ENCODE data around the gene KHDRBS1. TPM values are rescaled to one million over a fixed set of nuclear protein-coding genes. Genes with fewer than 3 reads are reported as not detected.
A peak's percentile ranks its signal among the peaks of the same experiment; 100 is the strongest.

KHDRBS1 gene
- total RNA-seq, 1 experiment from 2014 or later = 106 TPM

DNA sequence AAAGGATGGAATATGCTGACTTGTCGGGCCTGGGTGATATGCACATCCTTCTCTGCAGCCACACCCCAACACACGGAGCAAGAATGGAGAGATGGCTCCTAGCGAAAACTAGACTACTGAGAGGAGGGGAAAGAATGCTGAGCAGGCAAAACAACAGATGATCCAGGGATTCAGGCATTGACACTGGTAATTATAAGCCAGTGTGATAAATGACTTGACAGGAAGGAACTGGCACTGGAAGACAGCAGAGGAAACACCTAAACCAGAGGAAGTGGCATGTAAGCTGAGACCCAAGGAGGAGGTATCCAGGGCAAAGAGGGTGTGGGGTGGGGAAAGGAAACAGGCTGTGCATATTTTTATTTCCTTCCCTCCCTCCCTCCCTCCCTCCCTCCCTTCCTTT lies 31.7 kb upstream of the KHDRBS1 start:
- no peak for DNase-seq (ENCODE audit: unreplicated experiment)
- CTCF ChIA-PET = interaction anchor here (0.6 kb wide), 1 partner anchor 559 kb away, joined by 5 read pairs; no protein-coding TSS in a partner anchor
- no peak overlapping the region for H3K4me3 Mint-ChIP-seq (ENCODE audit: unreplicated experiment)
- peaks cover 20% of the 10 kb centered on the region for H3K4me1 Mint-ChIP-seq (ENCODE audit: insufficient read depth, unreplicated experiment)
- POLR2A ChIA-PET = no interaction called here
- no TSS peak for BruUV-seq (replicated peaks)
- H3K27ac Mint-ChIP-seq (ENCODE audit: low read depth, unreplicated experiment) = no peak overlapping the region
- H3K36me3 Mint-ChIP-seq (ENCODE audit: insufficient read depth, unreplicated experiment) = peaks cover 9% of the 10 kb centered on the region
- no peaks in the 10 kb centered on the region for H3K9me3 Mint-ChIP-seq (ENCODE audit: unreplicated experiment)
- TF ChIP-seq, protein P1, sequence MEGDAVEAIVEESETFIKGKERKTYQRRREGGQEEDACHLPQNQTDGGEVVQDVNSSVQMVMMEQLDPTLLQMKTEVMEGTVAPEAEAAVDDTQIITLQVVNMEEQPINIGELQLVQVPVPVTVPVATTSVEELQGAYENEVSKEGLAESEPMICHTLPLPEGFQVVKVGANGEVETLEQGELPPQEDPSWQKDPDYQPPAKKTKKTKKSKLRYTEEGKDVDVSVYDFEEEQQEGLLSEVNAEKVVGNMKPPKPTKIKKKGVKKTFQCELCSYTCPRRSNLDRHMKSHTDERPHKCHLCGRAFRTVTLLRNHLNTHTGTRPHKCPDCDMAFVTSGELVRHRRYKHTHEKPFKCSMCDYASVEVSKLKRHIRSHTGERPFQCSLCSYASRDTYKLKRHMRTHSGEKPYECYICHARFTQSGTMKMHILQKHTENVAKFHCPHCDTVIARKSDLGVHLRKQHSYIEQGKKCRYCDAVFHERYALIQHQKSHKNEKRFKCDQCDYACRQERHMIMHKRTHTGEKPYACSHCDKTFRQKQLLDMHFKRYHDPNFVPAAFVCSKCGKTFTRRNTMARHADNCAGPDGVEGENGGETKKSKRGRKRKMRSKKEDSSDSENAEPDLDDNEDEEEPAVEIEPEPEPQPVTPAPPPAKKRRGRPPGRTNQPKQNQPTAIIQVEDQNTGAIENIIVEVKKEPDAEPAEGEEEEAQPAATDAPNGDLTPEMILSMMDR (IDR thresholded peaks at IDR 0.05; ENCODE audit: unreplicated experiment) = no peak
- no peaks in the 10 kb centered on the region for H3K27me3 Mint-ChIP-seq (ENCODE audit: insufficient read depth, unreplicated experiment)
- intact Hi-C loops (cut with micrococcal nuclease) = no loop called here

DNA sequence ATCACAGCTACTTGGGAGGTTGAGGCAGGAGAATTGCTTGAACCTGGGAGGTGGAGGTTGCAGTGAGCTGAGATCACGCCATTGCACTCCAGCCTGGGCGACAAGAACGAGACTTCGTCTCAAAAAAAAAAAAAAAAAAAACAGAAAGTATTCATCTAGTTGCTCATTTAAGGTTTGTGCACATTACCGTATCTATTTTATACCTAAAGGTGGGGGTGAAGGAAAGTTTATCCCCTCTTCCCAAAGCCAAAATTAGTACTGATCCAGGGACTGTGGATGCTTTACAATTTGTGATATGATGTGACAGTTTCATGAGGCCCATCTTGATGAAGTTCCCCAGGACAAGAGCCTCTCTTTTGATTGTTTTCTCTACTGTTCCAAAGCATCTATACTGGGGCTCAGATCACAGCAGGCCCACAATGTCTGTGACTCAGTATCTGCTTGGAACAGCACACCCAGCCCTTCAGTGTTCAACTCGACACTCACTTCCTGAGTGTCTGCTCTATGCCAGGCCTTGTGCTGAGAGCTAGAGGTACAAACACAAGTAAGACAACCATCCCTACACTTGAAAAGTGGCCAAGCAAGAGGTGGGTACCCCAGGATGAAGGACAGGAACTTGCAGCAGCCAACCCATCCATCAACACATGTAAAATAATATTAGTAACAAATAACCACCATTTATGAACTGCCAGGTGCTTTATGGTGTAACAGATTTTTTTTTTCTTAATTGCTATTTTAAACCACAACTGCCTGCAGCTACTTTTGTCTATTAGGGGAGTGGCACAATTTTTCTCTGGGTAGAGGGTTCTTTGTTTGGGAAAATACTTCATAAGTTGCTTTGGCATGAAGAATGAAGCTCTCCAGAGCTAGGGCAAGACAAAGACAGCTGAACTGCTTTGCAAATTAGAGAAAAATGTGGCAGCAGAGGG lies 29.0 kb upstream of the KHDRBS1 start:
- CTCF ChIA-PET = interaction anchor here (0.5 to 1.9 kb wide), 6 partner anchors 14 to 462 kb away, joined by 3 to 9 read pairs (median 3); no protein-coding TSS in a partner anchor

DNA sequence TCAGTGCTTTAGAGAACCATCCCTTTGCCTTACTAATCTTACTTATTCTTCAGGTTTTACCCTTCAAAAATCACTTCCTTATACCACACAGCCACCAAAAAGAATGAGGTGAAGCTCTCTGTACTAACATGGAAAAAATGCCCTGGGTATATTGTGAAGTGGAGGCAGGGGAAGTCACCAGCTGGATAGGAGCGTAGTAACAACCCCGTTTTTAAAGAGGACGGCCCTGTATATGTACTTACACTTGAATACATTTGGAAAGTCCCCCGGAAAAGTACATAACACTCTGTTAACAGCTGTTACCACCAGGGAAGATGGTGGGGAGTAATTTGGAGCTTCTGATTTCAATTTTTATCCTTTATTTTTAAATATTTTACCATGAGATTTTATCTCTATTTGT lies 28.2 kb upstream of the KHDRBS1 start:
- Mint-ChIP-seq H3K4me3 (ENCODE audit: unreplicated experiment) (no peak overlapping the region), H3K36me3 (ENCODE audit: insufficient read depth, unreplicated experiment) (no peaks in the 10 kb centered on the region), H3K27ac (ENCODE audit: low read depth, unreplicated experiment) (peak overlapping the region; percentile 87), H3K4me1 (ENCODE audit: insufficient read depth, unreplicated experiment) (peaks cover 10% of the 10 kb centered on the region), H3K9me3 (ENCODE audit: unreplicated experiment) (no peaks in the 10 kb centered on the region), H3K27me3 (ENCODE audit: insufficient read depth, unreplicated experiment) (no peaks in the 10 kb centered on the region)
- no TSS peak for BruUV-seq (replicated peaks)
- no peak for DNase-seq (ENCODE audit: unreplicated experiment)
- TF ChIP-seq, protein P1 (IDR thresholded peaks at IDR 0.05; ENCODE audit: unreplicated experiment) = no peak
- intact Hi-C loops (cut with micrococcal nuclease) = no loop called here
- ChIA-PET POLR2A (interaction anchor here (1.0 to 3.9 kb wide), 5 partner anchors 8 to 29 kb away, joined by 3 to 20 read pairs (median 4); partner anchors contain the start of gene KHDRBS1), CTCF (interaction anchor here (0.5 to 1.9 kb wide), 5 partner anchors 15 to 461 kb away, joined by 3 to 9 read pairs (median 3); no protein-coding TSS in a partner anchor)

More for the DNA sequence above, 29.0 kb upstream of the KHDRBS1 start:
- H3K27ac Mint-ChIP-seq (ENCODE audit: low read depth, unreplicated experiment) = peak overlapping the region; percentile 87
- intact Hi-C loops (cut with micrococcal nuclease) = no loop called here
- TF ChIP-seq, protein P1 (IDR thresholded peaks at IDR 0.05; ENCODE audit: unreplicated experiment) = no peak
- no peak overlapping the region for H3K4me3 Mint-ChIP-seq (ENCODE audit: unreplicated experiment)
- no peaks in the 10 kb centered on the region for H3K36me3 Mint-ChIP-seq (ENCODE audit: insufficient read depth, unreplicated experiment)
- POLR2A ChIA-PET = interaction anchor here (1.0 to 3.9 kb wide), 5 partner anchors 8 to 29 kb away, joined by 3 to 20 read pairs (median 4); partner anchors contain the start of gene KHDRBS1
- no TSS peak for BruUV-seq (replicated peaks)
- peaks cover 10% of the 10 kb centered on the region for H3K4me1 Mint-ChIP-seq (ENCODE audit: insufficient read depth, unreplicated experiment)
- peak; percentile 23 for DNase-seq (ENCODE audit: unreplicated experiment)
- H3K9me3 Mint-ChIP-seq (ENCODE audit: unreplicated experiment) = no peaks in the 10 kb centered on the region
- no peaks in the 10 kb centered on the region for H3K27me3 Mint-ChIP-seq (ENCODE audit: insufficient read depth, unreplicated experiment)

DNA sequence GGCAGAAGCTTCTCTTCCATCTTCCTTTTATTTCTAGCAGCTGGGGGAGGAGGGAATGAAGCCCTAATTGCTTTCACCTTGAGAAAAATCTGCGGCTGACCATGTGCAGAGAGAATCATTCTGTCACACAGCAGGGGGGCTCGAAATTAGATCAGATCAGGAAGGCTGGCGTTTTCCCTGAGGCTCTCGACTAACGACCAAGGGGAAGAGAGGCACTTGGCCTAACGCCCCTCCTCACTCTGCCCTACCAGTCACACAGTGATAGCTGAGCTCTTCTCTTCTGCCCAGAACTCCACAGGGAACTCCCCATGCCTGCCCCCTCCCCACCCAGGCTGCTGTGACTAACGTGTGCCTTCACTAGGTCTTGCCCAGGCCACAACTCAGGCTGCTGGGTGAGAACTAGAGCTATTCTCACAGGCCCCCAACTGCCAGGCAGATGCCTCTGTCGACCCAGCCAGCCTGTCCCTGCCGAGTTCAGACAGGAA lies 26.5 kb upstream of the KHDRBS1 start:
- Mint-ChIP-seq H3K9me3 (ENCODE audit: unreplicated experiment) (no peaks in the 10 kb centered on the region), H3K36me3 (ENCODE audit: insufficient read depth, unreplicated experiment) (no peaks in the 10 kb centered on the region), H3K27me3 (ENCODE audit: insufficient read depth, unreplicated experiment) (no peaks in the 10 kb centered on the region), H3K4me3 (ENCODE audit: unreplicated experiment) (no peak overlapping the region), H3K27ac (ENCODE audit: low read depth, unreplicated experiment) (no peak overlapping the region), H3K4me1 (ENCODE audit: insufficient read depth, unreplicated experiment) (peaks cover 10% of the 10 kb centered on the region)
- intact Hi-C loops (cut with micrococcal nuclease) = no loop called here
- no TSS peak for BruUV-seq (replicated peaks)
- ChIA-PET POLR2A (interaction anchor here (0.6 to 3.9 kb wide), 2 partner anchors 13 to 27 kb away, joined by 3 to 20 read pairs; partner anchors contain the start of gene KHDRBS1), CTCF (interaction anchor here (0.6 to 0.8 kb wide), 2 partner anchors 9 to 133 kb away, joined by 3 to 7 read pairs; no protein-coding TSS in a partner anchor)
- TF ChIP-seq, protein P1 (IDR thresholded peaks at IDR 0.05; ENCODE audit: unreplicated experiment) = no peak
- DNase-seq (ENCODE audit: unreplicated experiment) = no peak

Data from MCF 10A (cell line).